GM19025 (cell line): ENCODE data around the gene KIF26B.

Experiments used
- ATAC-seq: cut with Tn5 transposase; IDR thresholded peaks from one replicate; pipeline ENCODE4 v1.9.1; 2021; ENCODE audit warnings: mild to moderate bottlenecking, low read depth, moderate library complexity; ENCODE audit not compliant: unreplicated experiment

KIF26B gene

GRCh38 chr1:245409341-245410195 is 254.8 kb downstream of the KIF26B start:
- ATAC-seq = no peak

- no peak for ATAC-seq
Observed at GRCh38 chr1:245411245-245412036, 256.7 kb downstream of the KIF26B start.

GRCh38 chr1:245412306-245412705 is 257.5 kb downstream of the KIF26B start:
- no peak for ATAC-seq

GRCh38 chr1:245416781-245417180 is 262.0 kb downstream of the KIF26B start:
- no peak for ATAC-seq

- no peak for ATAC-seq
Observed at GRCh38 chr1:245418077-245418476, 263.3 kb downstream of the KIF26B start.

GRCh38 chr1:245419461-245419978 is 264.7 kb downstream of the KIF26B start:
- ATAC-seq = no peak

GRCh38 chr1:245419989-245420388 is 265.2 kb downstream of the KIF26B start:
- ATAC-seq = no peak

GRCh38 chr1:245420926-245421325 is 266.1 kb downstream of the KIF26B start:
- ATAC-seq = no peak

- no peak for ATAC-seq
Observed at GRCh38 chr1:245428681-245429080, 273.9 kb downstream of the KIF26B start.

GRCh38 chr1:245431706-245432105 is 276.9 kb downstream of the KIF26B start:
- no peak for ATAC-seq

- ATAC-seq = no peak
Observed at GRCh38 chr1:245432228-245432875, 277.6 kb downstream of the KIF26B start.

- no peak for ATAC-seq
Observed at GRCh38 chr1:245433561-245433960, 278.8 kb downstream of the KIF26B start.

GRCh38 chr1:245434280-245434679 is 279.5 kb downstream of the KIF26B start:
- ATAC-seq = no peak

- no peak for ATAC-seq
Observed at GRCh38 chr1:245436407-245436806, 281.6 kb downstream of the KIF26B start.

GRCh38 chr1:245437369-245438062 is 282.7 kb downstream of the KIF26B start:
- ATAC-seq = no peak

- no peak for ATAC-seq
Observed at GRCh38 chr1:245440922-245441321, 286.1 kb downstream of the KIF26B start.

GRCh38 chr1:245441689-245442088 is 286.9 kb downstream of the KIF26B start:
- no peak for ATAC-seq

GRCh38 chr1:245444147-245444828 is 289.5 kb downstream of the KIF26B start:
- no peak for ATAC-seq

GRCh38 chr1:245444945-245445344 is 290.2 kb downstream of the KIF26B start:
- no peak for ATAC-seq

- no peak for ATAC-seq
Observed at GRCh38 chr1:245448531-245448930, 293.7 kb downstream of the KIF26B start.
